Activated CD4-positive, alpha-beta T cell treated with anti-CD3 and anti-CD28 coated beads, Interleukin-2, amount 50 U/mL, for 48 hours (primary cell): ENCODE results near the gene PITPNC1.
"Not testable (repeated sequence)": the region's sequence is repeated elsewhere in the genome, so short reads cannot be mapped to it uniquely, and the experiment has no call there.

Experiments
- DNase-seq, 2 experiments: peaks; one replicate each; pipeline ENCODE4 v3.0.0-alpha.2; 2020

Gene PITPNC1

DNA sequence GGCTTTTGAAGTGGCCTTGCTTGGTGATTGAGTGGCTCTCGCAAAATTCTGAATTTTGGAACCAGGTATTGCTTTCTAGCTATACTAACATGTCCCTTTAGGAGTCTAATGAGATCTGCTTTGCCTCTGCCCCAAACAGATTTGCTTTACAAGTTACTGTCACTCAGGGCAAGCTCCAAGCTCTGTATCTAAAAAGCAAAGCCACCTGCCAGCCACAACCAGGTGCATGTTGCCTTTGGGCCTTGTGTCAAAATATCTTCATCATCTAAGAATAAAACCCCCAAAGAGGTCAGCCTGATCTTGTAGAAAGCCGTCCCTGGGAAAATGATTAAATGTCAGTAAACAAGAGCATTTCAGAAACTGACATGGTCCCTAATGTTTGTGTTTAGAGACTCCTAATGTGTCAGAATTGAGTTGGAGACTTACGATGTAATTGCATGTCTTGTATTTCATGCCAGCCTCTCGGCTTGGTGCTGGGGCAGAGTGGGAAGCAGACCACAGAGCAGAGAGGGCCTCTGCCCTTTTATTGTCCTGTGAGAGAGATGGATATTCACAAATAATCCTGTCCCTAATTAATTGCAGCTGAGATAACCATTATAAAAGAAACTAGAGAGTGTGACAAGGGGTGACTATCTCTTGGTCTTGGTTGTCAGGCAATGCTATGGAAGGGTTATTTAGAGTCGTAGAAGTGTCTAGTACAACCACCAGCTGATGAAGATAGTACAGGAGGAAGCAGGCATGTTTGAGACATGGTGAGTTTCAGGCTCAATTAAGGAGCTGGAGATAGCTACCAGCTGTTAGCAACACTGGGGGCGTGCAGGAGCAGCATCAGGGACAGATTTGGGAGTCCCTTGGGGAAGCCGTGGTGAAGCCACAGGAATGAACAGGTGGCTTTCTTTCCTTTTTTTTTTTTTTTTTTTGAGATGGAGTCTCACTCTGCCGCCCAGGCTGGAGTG, 90.7 kb downstream of the PITPNC1 start:
- no peak for DNase-seq

GRCh38 chr17:67469208-67469980, 92.3 kb downstream of the PITPNC1 start:
- peak; percentile 51 to 65 for DNase-seq

- DNase-seq, result no peak
These were observed 93.1 kb downstream of the PITPNC1 start for GRCh38 chr17:67470163-67470562.

GRCh38 chr17:67471118-67471517, 94.0 kb downstream of the PITPNC1 start:
- no peak for DNase-seq

- not testable (repeated sequence) for DNase-seq
These were observed 95.5 kb downstream of the PITPNC1 start for GRCh38 chr17:67472606-67473005.

DNA sequence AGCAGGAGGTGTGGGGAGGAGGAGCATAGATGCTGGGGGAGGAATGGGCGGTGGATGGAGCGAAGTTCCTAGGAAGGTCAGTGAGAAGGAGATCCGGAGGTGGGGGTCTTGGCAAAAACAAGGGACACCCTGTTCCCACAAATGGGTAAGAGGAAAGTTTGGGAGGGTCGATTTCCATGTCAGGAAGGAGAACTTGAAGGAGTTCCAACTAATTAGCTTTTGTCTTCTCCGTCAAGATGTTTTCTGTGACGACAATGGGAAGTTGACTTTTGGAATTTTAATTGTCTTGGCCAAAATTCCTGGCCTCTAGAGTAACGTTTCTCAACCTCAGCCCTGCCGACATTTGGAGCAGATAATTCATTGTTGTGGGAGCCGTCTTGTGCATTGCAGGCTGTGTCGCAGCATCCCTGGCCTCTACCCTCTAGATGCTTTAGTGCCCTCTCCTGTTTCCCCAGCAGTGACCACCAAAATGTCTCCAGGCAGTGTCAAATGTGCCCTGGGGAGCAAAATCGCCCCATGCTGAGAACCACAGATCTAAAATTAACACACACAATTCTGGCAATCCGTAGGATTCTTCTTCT, 97.1 kb downstream of the PITPNC1 start:
- DNase-seq, result no peak

DNA sequence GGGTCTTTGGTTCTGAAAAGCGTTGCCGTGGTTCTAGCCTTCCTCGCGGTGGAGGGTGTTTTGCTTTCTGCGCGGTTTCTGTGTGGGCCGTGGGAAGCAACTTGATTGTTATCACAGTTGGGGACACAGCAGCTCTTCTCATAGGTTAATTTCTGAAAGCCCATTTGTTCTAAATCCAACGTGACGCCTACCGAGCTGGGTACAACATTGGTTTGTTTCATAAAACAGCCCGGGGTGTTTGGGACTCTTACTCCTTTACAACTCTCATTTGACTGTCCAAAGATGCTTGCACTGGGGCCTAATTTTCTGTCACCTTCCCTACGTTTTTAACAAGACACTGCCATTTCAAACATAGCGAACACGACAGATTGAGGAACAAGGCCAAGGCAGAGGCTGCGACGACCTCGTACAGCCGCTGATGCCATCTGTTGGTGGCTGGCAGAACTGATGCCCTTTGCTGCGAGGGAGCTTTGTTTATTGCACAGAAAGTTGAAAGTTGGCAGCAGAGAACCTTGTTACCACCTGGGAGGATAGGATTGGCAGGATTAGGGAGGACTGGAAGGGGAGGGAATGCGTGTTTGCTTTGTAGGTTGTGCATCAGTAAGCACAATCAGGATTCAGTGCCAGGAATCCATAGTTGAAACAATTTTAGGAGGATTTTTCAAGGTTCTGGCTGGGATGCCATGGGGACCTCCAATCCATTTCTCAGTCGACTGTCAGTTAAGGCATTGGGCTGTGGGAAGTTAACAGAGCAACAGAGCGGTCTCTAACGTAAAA, 98.3 kb downstream of the PITPNC1 start:
- DNase-seq, result peak; percentile 85 to 90

DNA sequence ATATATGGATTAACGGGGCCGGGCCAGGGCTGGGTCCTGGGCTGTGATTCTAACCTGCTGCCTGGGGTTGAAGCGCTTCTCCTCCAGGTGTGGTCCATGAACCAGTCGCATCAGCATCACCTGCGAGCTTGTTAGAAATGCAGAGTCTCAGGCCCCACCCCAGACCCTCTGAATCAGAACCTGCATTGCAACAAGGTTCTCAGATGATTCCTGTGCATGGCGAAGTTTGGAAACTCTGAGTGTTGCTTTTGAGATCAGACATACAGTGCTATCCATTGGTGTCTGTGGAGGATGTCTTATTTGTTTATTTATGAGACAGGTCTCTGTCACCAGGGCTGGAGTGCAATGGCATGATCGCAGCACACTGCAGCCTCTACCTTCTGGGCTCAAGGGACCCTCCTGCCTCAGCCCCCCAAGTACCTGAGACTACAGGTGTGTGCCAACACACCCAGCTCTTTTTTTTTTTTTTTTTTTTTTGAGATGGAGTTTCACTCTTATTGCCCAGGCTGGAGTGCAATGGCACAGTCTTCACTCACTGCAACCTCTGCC, 99.8 kb downstream of the PITPNC1 start:
- DNase-seq, result no peak

DNA sequence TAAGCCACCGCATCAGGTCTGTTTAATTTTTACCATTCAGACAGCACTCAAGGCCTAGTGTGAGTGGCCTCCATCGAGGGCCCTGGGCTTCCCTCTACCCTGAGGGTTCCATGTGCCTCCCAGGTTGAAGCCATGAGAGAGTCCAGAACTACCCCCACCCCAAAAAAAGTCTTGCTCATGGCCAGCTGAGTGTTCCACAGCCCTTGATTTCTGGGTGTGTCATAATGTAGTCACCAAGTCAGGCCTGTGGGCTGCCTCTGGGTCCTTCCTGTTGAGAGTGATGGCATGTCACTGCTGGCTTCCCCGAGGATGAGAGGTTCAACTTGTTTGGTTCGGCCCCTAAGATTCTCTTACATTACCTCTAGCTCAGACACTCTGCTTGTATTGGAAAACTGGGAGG, 100.6 kb downstream of the PITPNC1 start:
- DNase-seq, result peak; percentile 64 to 74

- DNase-seq, result no peak
These were observed 101.4 kb downstream of the PITPNC1 start for GRCh38 chr17:67478401-67479041.

DNA sequence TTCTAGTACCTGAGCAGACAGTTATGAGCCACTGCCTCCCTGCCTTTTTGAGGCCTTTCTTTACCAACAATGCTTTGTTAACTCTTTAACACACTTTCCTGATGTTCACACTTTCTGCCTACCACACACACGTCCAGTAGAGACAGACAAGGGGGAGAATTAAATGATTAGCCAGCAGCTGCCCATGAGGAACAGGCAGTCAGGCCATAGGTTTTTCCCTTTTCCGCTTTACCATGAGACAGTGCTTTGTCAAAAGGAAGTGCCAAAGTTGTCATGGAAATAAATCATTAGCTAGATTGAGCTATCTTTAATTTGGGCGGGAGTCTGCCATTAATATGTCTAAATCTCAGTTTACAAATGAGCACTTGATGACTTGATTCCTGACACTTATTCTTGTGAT, 102.1 kb downstream of the PITPNC1 start:
- no peak for DNase-seq

GRCh38 chr17:67480959-67481358, 103.9 kb downstream of the PITPNC1 start:
- DNase-seq, result not testable (repeated sequence)

GRCh38 chr17:67481808-67482207, 104.7 kb downstream of the PITPNC1 start:
- DNase-seq, result no peak

DNA sequence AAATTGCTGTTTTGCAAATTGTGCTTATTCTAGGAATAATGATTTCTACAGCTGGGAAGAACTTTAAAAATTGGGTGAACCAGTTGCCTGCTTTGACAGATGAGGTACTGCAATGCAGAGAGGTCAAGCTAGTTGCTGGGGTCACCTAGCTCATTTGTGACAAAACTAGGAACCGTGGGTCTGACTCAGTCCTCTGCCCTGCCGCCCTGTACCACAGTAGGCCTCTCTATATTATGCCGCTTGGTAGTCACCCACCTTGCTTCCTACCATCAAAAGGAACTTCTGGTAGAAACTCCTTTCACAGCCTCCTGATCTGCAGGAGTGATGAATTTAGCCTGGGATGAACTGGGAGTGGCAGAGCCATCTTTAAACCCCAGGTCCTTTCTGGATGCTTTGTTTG, 105.7 kb downstream of the PITPNC1 start:
- no peak for DNase-seq

DNA sequence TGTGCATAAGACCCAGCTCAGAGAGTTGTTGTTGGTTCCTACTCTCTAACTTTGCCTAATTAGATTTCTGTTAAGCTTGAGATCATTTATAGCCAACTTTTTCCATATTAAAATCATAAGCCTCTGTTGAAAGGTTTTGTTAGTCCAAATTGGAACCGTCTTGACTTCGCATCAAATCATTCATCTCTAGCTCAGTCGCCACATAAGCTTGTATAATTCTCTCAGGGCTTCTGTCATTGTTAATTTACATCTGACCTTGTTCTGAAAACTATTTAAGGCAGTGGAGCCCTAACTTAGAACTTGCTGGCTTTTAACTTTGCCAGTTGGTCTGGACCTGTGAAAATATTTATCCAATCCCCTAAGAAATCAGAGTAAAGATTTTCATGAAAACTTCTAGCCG, 107.2 kb downstream of the PITPNC1 start:
- DNase-seq, result no peak

DNA sequence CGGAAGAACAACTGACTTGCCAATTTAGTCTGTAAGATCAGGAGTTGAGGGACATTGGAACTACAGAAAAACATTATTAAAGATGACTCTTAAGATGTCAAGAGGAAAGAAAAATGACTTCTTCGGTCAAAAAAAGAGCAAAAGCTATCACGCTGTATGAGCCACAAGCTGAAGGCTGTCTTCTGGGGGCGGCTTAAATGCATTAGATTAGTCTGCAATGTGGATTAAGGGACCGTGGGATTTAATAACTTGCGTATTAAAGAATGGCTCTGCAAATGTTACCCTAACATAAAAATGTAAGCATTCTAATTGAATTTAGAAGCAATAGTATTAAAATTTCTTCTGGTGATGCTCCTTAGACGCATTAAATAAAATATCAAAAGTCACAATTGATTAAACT, 108.6 kb downstream of the PITPNC1 start:
- DNase-seq, result no peak

DNA sequence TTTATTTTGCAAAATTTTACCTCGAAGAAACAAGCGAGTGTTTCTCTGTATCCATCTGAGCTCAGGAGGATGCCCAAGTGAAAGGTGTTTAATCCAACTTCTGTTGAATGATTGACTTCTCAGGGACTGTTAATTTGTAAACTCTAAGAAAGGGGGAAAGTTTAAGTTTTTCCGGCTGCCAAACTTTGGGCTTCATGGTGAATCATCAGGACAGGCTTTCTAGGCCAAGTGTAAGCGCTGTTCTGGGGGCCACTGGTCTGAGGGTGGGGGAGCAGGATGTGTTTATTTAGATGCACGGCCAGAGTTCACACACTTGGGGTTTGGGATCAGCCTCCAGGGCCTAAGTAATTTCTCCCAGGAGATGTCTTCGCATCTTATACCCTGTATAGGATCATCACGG, 110.4 kb downstream of the PITPNC1 start:
- DNase-seq, result no peak

DNA sequence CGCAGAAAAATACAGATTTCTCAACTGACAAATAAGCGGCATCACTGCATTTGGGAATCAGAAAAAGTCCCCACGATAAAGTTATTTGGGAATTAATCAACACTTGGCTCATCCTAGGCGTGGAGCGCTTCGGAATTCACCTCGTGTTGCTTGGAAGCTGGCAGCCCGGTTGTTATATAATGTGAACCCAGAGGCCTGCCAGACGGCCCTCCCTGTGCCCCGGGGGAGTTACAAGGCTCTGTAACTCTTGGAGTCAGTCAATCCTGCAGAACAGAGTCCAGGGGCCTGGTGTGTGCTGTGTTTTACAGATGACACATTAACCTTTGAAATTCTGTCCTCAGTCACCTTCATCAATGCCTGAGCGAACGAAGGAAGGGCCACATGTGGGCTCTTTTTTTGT, 111.1 kb downstream of the PITPNC1 start:
- no peak for DNase-seq

DNA sequence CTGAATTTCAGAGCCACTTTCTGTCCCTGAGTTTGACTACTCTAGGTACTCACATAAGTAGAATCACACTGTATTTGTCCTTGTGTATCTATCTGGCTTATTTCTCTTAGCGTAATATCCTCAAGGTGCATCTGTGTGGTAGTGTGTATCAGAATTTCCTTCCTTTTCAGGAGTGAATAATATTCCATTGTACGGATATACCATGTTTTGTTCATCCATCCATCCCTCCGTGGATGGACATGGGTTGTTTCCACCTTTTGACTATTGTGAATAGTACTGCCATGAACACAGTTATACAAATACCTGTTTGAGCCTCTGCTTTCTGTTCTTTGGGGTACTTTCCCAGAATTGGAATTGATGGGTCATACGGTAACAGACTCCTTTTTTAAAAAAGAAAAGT, 111.7 kb downstream of the PITPNC1 start:
- DNase-seq, result no peak

GRCh38 chr17:67489273-67489672, 112.2 kb downstream of the PITPNC1 start:
- no peak for DNase-seq

GRCh38 chr17:67490471-67490870, 113.4 kb downstream of the PITPNC1 start:
- no peak for DNase-seq
